Psoas muscle (tissue), 8 donors: ENCODE measurements around the gene BTG1. TPM values are rescaled to one million over a fixed set of nuclear protein-coding genes. Genes with fewer than 3 reads are reported as not detected.

ENCODE experiments used
- ATAC-seq, 4 donors: fragments of 200-7000 bp; cut with Tn5 transposase; one replicate each; pipeline ENCODE4 v1.9.1; 2020; ENCODE audit warnings: moderate library complexity in 3 of 4, mild to moderate bottlenecking in 2 of 4
- DNase-seq, 2 donors: peaks; one replicate each; pipeline ENCODE4 v3.0.0-alpha.2; 2020
- H3K27ac ChIP-seq: fragments of 200-600 bp; one replicate; pipeline ENCODE4 v1.8.0; 2022
- H3K27me3 ChIP-seq, 3 donors: fragments of 200-600 bp in 1 of 3; one replicate each; pipeline versions ENCODE4 v1.6.1 to v1.8.0; 2013 to 2022; ENCODE audit warnings: low read length in 2 of 3, mild to moderate bottlenecking in 2 of 3, moderate library complexity in 1 of 3; ENCODE audit not compliant: insufficient read depth in 3 of 3
- H3K36me3 ChIP-seq, 2 donors: fragments of 200-600 bp in 1 of 2; one replicate each; pipeline versions ENCODE4 v1.6.1 to v1.8.0; 2013 to 2022; ENCODE audit warnings: low read depth in 1 of 2, mild to moderate bottlenecking in 1 of 2, moderate library complexity in 1 of 2; ENCODE audit not compliant: insufficient read depth in 1 of 2
- H3K4me1 ChIP-seq: fragments of 200-600 bp; one replicate; pipeline ENCODE4 v1.8.0; 2022
- H3K4me3 ChIP-seq: fragments of 200-600 bp; one replicate; pipeline ENCODE4 v1.8.0; 2022; ENCODE audit warnings: mild to moderate bottlenecking
- H3K9me3 ChIP-seq: fragments of 200-600 bp; one replicate; pipeline ENCODE4 v1.8.0; 2022
- WGBS, 3 donors: extraction: QIAGEN DNeasy Blood & Tissue Kit; methylation state at CpG; one replicate each; pipeline versions ENCODE4 v1.1.6 to v1.1.7; 2013; 5-methylcytosine and 5-hydroxymethylcytosine counted together
- intact Hi-C, 2 donors: fragments of 100-400 bp; cut with DNase I; formaldehyde crosslinking; loops; one replicate each; pipeline versions ENCODE4 v1.11.0 to v1.14.2; 2022
- polyA plus RNA-seq, 3 donors: library from polyadenylated mRNA; stranded (reverse); fragments of 200-250 nt; gene quantifications; one replicate each; pipeline ENCODE4 v1.2.3, GENCODE V29; 2013
- total RNA-seq, 4 donors: library from RNA; stranded (reverse); fragmentation: NEBNext Ultra II Directional in 2 of 4; extraction: Animal tissue kit (Norgen Biotek cat#: 25700) in 2 of 4; gene quantifications; one replicate each; pipeline versions ENCODE4 v1.2.1 to v1.2.4, GENCODE V29; 2021 to 2023
- TF ChIP-seq, protein P1 (sequence below): fragments of 200-600 bp; IDR thresholded peaks from one replicate; pipeline ENCODE4 v1.8.0; 2022; ENCODE audit warnings: antibody characterized with exemption
- donor health status: healthy with polysubstance abuse.
- donor health status: DM: no; HTN: no; CAD: no; lungs with moderate emphysema.
- donor health status: Bipolar disorder and iron deficiency.
- donor health status: healthy.
- donor health status: DM: yes; HTN: yes; CAD: no.
- donor health status: DM: no; HTN: no; CAD: no.
- donor health status: DM: no; HTN: no; CAD: no.
- donor health status: DM: yes; HTN: yes; CAD: no.

The BTG1 gene
- total and polyA plus RNA-seq, 7 donors, result 9.9 to 34.2 (median 18.4) TPM

DNA sequence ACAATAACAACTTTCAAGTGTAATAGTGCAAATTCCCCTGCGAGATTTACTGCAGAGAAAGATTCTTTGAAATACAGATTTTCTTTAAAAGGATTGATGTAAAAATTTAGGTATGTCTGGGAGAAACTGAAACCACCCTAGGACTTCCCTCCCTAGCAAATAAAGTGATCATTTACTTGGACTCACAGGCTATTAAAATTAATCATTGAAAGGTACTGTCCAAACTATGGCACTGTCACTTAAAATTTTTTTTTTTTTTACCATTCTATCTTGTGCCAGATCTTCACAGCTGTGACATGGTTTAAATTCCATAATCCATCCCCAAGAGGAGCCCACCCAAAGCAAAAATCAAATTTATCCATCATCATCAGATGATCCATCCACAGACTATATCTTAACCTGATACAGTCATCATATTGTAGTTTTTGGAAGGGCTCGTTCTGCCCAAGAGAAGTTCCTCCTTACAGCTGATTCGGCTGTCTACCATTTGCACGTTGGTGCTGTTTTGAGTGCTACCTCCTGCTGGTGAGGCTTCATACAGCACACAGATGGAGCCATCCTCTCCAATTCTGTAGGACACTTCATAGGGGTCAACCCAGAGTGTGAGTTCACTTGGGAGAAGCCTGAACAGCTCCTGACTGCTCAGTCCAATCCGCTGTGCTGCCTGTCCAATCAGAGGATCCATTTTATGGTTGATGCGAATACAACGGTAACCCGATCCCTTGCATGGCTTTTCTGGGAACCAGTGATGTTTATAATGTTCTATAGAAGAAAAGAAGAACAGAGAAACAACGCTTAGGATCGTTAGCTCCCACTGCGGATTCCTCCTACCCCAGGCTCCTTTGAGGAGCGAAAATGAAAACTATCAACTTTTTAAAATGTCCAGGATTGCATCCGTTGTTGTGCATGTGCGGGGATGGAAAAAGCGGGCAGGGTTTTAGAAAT is 1.7 kb downstream of the BTG1 start:
- 1 to 3% (median 2%) methylated on average over 15 of the region's 15 CpGs for WGBS, 3 donors

DNA sequence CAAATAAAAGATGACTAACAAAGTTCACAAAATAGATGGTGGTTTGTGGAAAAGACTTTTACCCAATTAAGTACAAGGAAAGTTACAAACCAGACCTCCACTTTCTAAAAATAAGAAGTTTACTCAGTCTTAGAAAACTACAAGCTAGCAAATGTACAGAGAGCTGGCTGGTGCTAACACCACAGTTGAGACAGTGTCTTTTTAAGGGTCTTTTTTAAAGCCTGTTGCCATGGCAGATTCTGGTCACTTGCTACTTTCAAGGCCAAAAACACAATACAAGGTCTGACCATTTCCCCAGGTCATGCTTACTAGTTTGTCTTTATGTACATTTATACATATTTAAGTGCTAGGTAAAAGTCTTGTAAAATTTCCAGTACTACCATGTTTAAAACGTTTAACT is 2.4 kb downstream of the BTG1 start:
- DNase-seq, result no peak
- TF ChIP-seq, protein P1, sequence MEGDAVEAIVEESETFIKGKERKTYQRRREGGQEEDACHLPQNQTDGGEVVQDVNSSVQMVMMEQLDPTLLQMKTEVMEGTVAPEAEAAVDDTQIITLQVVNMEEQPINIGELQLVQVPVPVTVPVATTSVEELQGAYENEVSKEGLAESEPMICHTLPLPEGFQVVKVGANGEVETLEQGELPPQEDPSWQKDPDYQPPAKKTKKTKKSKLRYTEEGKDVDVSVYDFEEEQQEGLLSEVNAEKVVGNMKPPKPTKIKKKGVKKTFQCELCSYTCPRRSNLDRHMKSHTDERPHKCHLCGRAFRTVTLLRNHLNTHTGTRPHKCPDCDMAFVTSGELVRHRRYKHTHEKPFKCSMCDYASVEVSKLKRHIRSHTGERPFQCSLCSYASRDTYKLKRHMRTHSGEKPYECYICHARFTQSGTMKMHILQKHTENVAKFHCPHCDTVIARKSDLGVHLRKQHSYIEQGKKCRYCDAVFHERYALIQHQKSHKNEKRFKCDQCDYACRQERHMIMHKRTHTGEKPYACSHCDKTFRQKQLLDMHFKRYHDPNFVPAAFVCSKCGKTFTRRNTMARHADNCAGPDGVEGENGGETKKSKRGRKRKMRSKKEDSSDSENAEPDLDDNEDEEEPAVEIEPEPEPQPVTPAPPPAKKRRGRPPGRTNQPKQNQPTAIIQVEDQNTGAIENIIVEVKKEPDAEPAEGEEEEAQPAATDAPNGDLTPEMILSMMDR, result no peak

More for the DNA sequence above, 1.7 kb downstream of the BTG1 start:
- Histone ChIP-seq H3K27ac (peak overlapping the region; percentile 97), H3K36me3 (peaks cover 0 to 17% of the 10 kb centered on the region in 2 donors), H3K4me1 (peaks cover 47% of the 10 kb centered on the region), H3K27me3 (no peaks in the 10 kb centered on the region), H3K9me3 (no peaks in the 10 kb centered on the region), H3K4me3 (peak overlapping the region; percentile 86)
- TF ChIP-seq, protein P1, result peak; percentile 60
- intact Hi-C loops, result loop anchor here (2.0 to 10.0 kb wide), 4 partner anchors 323 to 428 kb away; no protein-coding TSS in a partner anchor
- DNase-seq (peak; percentile 48 to 64), ATAC-seq (peak; percentile 53 to 59 (median 57))

DNA sequence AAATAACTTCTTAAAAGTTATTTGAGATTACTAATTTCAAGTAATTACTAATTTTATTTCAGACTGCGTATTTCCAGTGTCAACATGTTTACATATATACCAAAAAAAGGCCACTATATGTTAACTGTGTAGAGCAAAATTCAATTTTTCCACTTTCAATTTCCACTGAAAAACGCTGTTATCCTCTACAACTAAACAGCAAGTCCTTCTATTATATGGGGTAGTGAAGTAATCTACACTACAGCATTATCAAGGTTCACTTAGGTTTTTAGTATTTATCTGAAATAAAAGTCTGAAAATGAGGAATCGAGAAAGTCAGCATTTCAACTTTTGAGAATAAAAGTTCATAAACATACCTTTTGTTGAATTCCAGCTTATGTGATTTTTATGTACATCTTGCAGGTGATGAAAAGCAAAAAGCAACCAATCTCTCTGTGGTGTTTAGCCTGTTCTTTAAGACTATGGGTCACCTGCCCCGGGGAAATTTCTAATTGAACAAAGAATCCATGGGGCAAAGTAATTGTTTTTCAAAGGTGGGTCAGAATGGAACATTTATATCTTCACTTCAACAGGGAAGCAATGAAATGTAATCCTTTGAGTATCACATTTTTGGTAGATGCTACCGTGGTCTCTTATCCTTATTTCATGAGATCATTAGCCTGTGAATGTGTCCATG is 3.3 kb downstream of the BTG1 start:
- Histone ChIP-seq H3K4me3 (peak overlapping the region; percentile 86), H3K9me3 (no peaks in the 10 kb centered on the region), H3K27ac (peak overlapping the region; percentile 97), H3K4me1 (peaks cover 59% of the 10 kb centered on the region), H3K27me3 (no peaks in the 10 kb centered on the region), H3K36me3 (peaks cover 0 to 17% of the 10 kb centered on the region in 2 donors)
- TF ChIP-seq, protein P1, result no peak
- 16 to 20% (median 16%) methylated on average over 5 of the region's 5 CpGs for WGBS, 3 donors
- ATAC-seq, result no peak
- intact Hi-C loops, result loop anchor here (5.0 to 10.0 kb wide), 3 partner anchors 328 to 430 kb away; no protein-coding TSS in a partner anchor
- DNase-seq, result no peak

More for the DNA sequence above, 2.4 kb downstream of the BTG1 start:
- H3K36me3 ChIP-seq, result peaks cover 0 to 17% of the 10 kb centered on the region in 2 donors
- no peaks in the 10 kb centered on the region for H3K9me3 ChIP-seq
- no peak for ATAC-seq
- no peaks in the 10 kb centered on the region for H3K27me3 ChIP-seq
- 1 to 11% (median 4%) methylated on average over 1 of the region's 1 CpG for WGBS, 3 donors
- intact Hi-C loops, result loop anchor here (5.0 to 10.0 kb wide), 3 partner anchors 328 to 429 kb away; no protein-coding TSS in a partner anchor
- peaks cover 52% of the 10 kb centered on the region for H3K4me1 ChIP-seq
- H3K4me3 ChIP-seq, result peak overlapping the region; percentile 86
- H3K27ac ChIP-seq, result peak overlapping the region; percentile 97

DNA sequence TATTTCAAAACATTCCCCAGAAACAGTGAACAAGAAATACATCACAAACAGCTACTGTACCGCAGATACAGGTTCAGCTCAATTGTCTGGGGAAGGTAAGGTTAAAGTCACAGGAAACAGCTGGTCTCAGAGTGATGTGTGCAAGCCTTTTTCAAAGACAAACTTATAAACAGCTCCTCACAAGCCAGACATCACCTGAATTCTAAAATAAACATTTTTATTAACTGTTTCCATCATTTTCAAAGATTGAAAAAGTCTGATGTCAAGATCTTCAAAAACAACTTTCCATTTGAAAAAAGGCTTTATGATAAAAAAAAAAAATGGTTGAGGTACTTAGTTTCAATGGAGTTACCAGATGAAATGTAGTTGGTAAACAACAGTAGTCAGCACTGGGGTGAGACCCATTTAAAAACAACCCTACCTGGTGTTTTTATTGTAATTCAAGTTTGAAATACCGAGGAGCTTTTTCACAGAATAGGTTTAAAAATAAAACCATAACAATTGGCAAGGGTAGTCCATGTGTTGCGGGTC is 4.0 kb downstream of the BTG1 start:
- H3K27me3 ChIP-seq, result no peaks in the 10 kb centered on the region
- TF ChIP-seq, protein P1, result no peak
- intact Hi-C loops, result loop anchor here (5.0 to 10.0 kb wide), 3 partner anchors 327 to 431 kb away; no protein-coding TSS in a partner anchor
- DNase-seq (no peak), ATAC-seq (no peak)
- peak overlapping the region; percentile 86 for H3K4me3 ChIP-seq
- H3K9me3 ChIP-seq, result no peaks in the 10 kb centered on the region
- 3 to 9% (median 6%) methylated on average over 3 of the region's 3 CpGs for WGBS, 3 donors
- H3K27ac ChIP-seq, result peak overlapping the region; percentile 97
- H3K4me1 ChIP-seq, result peaks cover 64% of the 10 kb centered on the region
- peaks cover 0 to 17% of the 10 kb centered on the region in 2 donors for H3K36me3 ChIP-seq
